Spleen (tissue), 11 donors: Measurements from ENCODE around the gene NKX1-1. TPM values are rescaled to one million over a fixed set of nuclear protein-coding genes. Genes with fewer than 3 reads are reported as not detected.

Source experiments
- DNase-seq: peaks from one replicate; pipeline ENCODE4 v3.0.0-alpha.2; 2020
- H3K27ac ChIP-seq, 8 donors: fragments of 200-600 bp; sonication (generic) in 7 of 8; 1 replicate in 4 of 8; 2 replicates in 4 of 8; pipeline versions ENCODE4 v1.5.0 to v1.8.0; 2016 to 2021; ENCODE audit warnings: inconsistent platforms in 4 of 8, mild to moderate bottlenecking in 4 of 8, moderate library complexity in 1 of 8
- H3K27me3 ChIP-seq, 7 donors: fragments of 200-600 bp; sonication (generic) in 6 of 7; replicated peaks in 1 of 7; 1 replicate in 4 of 7; 2 replicates in 3 of 7; pipeline versions ENCODE4 v1.5.0 to v1.8.0; 2016 to 2021; ENCODE audit warnings: inconsistent platforms in 3 of 7, mild to moderate bottlenecking in 1 of 7
- H3K36me3 ChIP-seq, 6 donors: fragments of 200-600 bp; sonication (generic) in 5 of 6; 1 replicate in 4 of 6; 2 replicates in 2 of 6; pipeline versions ENCODE4 v1.5.0 to v1.8.0; 2016 to 2021; ENCODE audit warnings: inconsistent platforms in 2 of 6
- H3K4me1 ChIP-seq, 6 donors: fragments of 200-600 bp; sonication (generic) in 5 of 6; 1 replicate in 3 of 6; 2 replicates in 3 of 6; pipeline versions ENCODE4 v1.5.0 to v1.8.0; 2016 to 2021; ENCODE audit warnings: inconsistent platforms in 3 of 6
- H3K4me3 ChIP-seq, 8 donors: fragments of 200-600 bp; sonication (generic) in 7 of 8; 1 replicate in 4 of 8; 2 replicates in 4 of 8; pipeline versions ENCODE4 v1.5.0 to v1.8.0; 2016 to 2021; ENCODE audit warnings: inconsistent platforms in 4 of 8, mild to moderate bottlenecking in 4 of 8, moderate library complexity in 2 of 8
- H3K9me3 ChIP-seq, 8 donors: fragments of 200-600 bp; sonication (generic) in 7 of 8; 1 replicate in 4 of 8; 2 replicates in 4 of 8; pipeline versions ENCODE4 v1.5.0 to v1.8.0; 2016 to 2021; ENCODE audit warnings: inconsistent platforms in 4 of 8
- CTCF ChIP-seq, 11 experiments: fragments of 200-600 bp in 7 of 11; fragments of 450-650 bp in 4 of 11; sonication (generic) in 4 of 11; IDR thresholded peaks in 8 of 11; conservative IDR thresholded peaks in 3 of 11; 1 replicate in 7 of 11; 2 replicates in 4 of 11; pipeline versions ENCODE4 v1.4.0 to v1.8.0; 2016 to 2021; ENCODE audit warnings: antibody characterized with exemption in 11 of 11, inconsistent platforms in 4 of 11, mild to moderate bottlenecking in 1 of 11
- POLR2A ChIP-seq, 3 donors: fragments of 450-650 bp; IDR thresholded peaks; one replicate each; pipeline ENCODE4 v1.5.1; 2017; ENCODE audit warnings: antibody characterized with exemption in 3 of 3, mild to moderate bottlenecking in 1 of 3
- POLR2AphosphoS5 ChIP-seq, 3 donors: sonication (generic); formaldehyde crosslinking; IDR thresholded peaks; one replicate each; pipeline ENCODE4 v1.5.1; 2017; ENCODE audit warnings: antibody characterized with exemption in 3 of 3
- WGBS, 5 donors: extraction: QIAGEN DNeasy Blood & Tissue Kit in 3 of 5; methylation state at CpG; one replicate each; pipeline versions ENCODE4 v1.1.5 to v1.1.7; 2013 to 2018; 5-methylcytosine and 5-hydroxymethylcytosine counted together
- intact Hi-C: fragments of 100-400 bp; cut with DNase I; formaldehyde crosslinking; loops from one replicate; pipeline ENCODE4 v1.15.0; 2023; ENCODE audit warnings: low total_unique reads
- polyA plus RNA-seq, 3 donors: library from polyadenylated mRNA; stranded (reverse); fragments of 200-250 nt; gene quantifications; one replicate each; pipeline ENCODE4 v1.2.1, GENCODE V29; 2013
- total RNA-seq, 7 donors: library from RNA; depleted of rRNA in 3 of 7; stranded (reverse); fragments of >200 nt in 3 of 7; fragmentation: NEBNext Ultra II Directional in 4 of 7; extraction: Animal tissue kit (Norgen Biotek cat#: 25700) in 4 of 7; gene quantifications; one replicate each; pipeline versions ENCODE4 v1.1.0 to v1.2.1, GENCODE V29; 2016 to 2021
- donor health status: healthy with polysubstance abuse.
- donor health status: DM: no; HTN: no; CAD: no; lungs with moderate emphysema.
- donor health status: DM: no; HTN: no; CAD: no.
- donor health status: Bipolar disorder and iron deficiency.
- donor health status: healthy.
- donor health status: DM: no; HTN: no; CAD: no.
- donor health status: DM: yes; HTN: yes; CAD: no.

NKX1-1 gene
- total and polyA plus RNA-seq, 10 donors = not detected

GRCh38 chr4:1413687-1414479, 7.6 kb upstream of the NKX1-1 start:
- no peak for DNase-seq
- WGBS, 5 donors = 21 to 33% (median 28%) methylated on average over 36 to 72 of the region's 77 CpGs
- peaks cover 3 to 98% (median 74%) of the 10 kb centered on the region in 7 donors for H3K27me3 ChIP-seq

GRCh38 chr4:1413204-1413663, 7.0 kb upstream of the NKX1-1 start:
- Histone ChIP-seq H3K9me3 (peaks cover 0 to 5% (median 0%) of the 10 kb centered on the region in 8 donors), H3K4me3 (no peak overlapping the region), H3K27me3 (peaks cover 5 to 98% (median 81%) of the 10 kb centered on the region in 7 donors), H3K27ac (no peak overlapping the region), H3K36me3 (no peaks in the 10 kb centered on the region), H3K4me1 (peaks cover 0 to 7% (median 0%) of the 10 kb centered on the region in 6 donors)
- TF ChIP-seq CTCF (IDR thresholded peaks at IDR 0.05 in 8 of 11, conservative IDR thresholded peaks at IDR 0.05 in 3 of 11) = no peak
- intact Hi-C loops = no loop called here
- DNase-seq = no peak
- WGBS, 5 donors = 42 to 78% (median 60%) methylated on average over 4 to 16 of the region's 16 CpGs

More at GRCh38 chr4:1413687-1414479, 7.6 kb upstream of the NKX1-1 start:
- H3K9me3 ChIP-seq = peaks cover 0 to 5% (median 0%) of the 10 kb centered on the region in 8 donors
- peaks cover 0 to 5% (median 0%) of the 10 kb centered on the region in 6 donors for H3K4me1 ChIP-seq
- no peaks in the 10 kb centered on the region for H3K36me3 ChIP-seq
- H3K4me3 ChIP-seq = no peak overlapping the region
- no peak overlapping the region for H3K27ac ChIP-seq
- intact Hi-C loops = no loop called here
- no peak for TF ChIP-seq POLR2AphosphoS5 (IDR thresholded peaks at IDR 0.05)
- no peak for TF ChIP-seq POLR2A (IDR thresholded peaks at IDR 0.05)
- no peak for TF ChIP-seq CTCF (IDR thresholded peaks at IDR 0.05 in 8 of 11, conservative IDR thresholded peaks at IDR 0.05 in 3 of 11)

- DNase-seq = no peak
- TF ChIP-seq CTCF (IDR thresholded peaks at IDR 0.05 in 8 of 11, conservative IDR thresholded peaks at IDR 0.05 in 3 of 11) = no peak
- TF ChIP-seq POLR2AphosphoS5 (IDR thresholded peaks at IDR 0.05) = no peak
- no peak for TF ChIP-seq POLR2A (IDR thresholded peaks at IDR 0.05)
- Histone ChIP-seq H3K36me3 (no peaks in the 10 kb centered on the region), H3K4me3 (no peak overlapping the region), H3K9me3 (peaks cover 0 to 5% (median 0%) of the 10 kb centered on the region in 8 donors), H3K4me1 (peaks cover 0 to 14% (median 2%) of the 10 kb centered on the region in 6 donors), H3K27me3 (peaks cover 8 to 98% (median 87%) of the 10 kb centered on the region in 7 donors), H3K27ac (no peak overlapping the region)
- intact Hi-C loops = no loop called here
- WGBS, 5 donors = 54 to 72% (median 65%) methylated on average over 15 of the region's 15 CpGs
Measured at GRCh38 chr4:1412376-1413203, 6.3 kb upstream of the NKX1-1 start.
